HG03135 (cell line): ENCODE results near the gene INPP5F.
A peak's percentile ranks its signal among the peaks of the same experiment; 100 is the strongest.
"Not testable (repeated sequence)": the region's sequence is repeated elsewhere in the genome, so short reads cannot be mapped to it uniquely, and the experiment has no call there.

Source experiments
- ATAC-seq: cut with Tn5 transposase; IDR thresholded peaks from one replicate; pipeline ENCODE4 v1.9.1; 2021; ENCODE audit warnings: mild to moderate bottlenecking, moderate library complexity; ENCODE audit not compliant: unreplicated experiment

INPP5F gene

GRCh38 chr10:119703903-119704508, 21.8 kb upstream of the INPP5F start:
- ATAC-seq, result no peak

- peak; percentile 45 for ATAC-seq
Observed at GRCh38 chr10:119705434-119705831, 20.4 kb upstream of the INPP5F start.

GRCh38 chr10:119706521-119707278, 19.1 kb upstream of the INPP5F start:
- ATAC-seq, result no peak

- ATAC-seq, result not testable (repeated sequence)
Observed at GRCh38 chr10:119707331-119707730, 18.5 kb upstream of the INPP5F start.

GRCh38 chr10:119710935-119711334, 14.9 kb upstream of the INPP5F start:
- not testable (repeated sequence) for ATAC-seq

- ATAC-seq, result no peak
Observed at GRCh38 chr10:119713744-119714483, 11.9 kb upstream of the INPP5F start.

GRCh38 chr10:119714484-119714816, 11.4 kb upstream of the INPP5F start:
- no peak for ATAC-seq

- ATAC-seq, result no peak
Observed at GRCh38 chr10:119715628-119716505, 10.0 kb upstream of the INPP5F start.

GRCh38 chr10:119723161-119723560, 2.7 kb upstream of the INPP5F start:
- ATAC-seq, result no peak

GRCh38 chr10:119723624-119724023, 2.2 kb upstream of the INPP5F start:
- no peak for ATAC-seq

- ATAC-seq, result peak; percentile 26
Observed at GRCh38 chr10:119724593-119725516, 995 bp upstream of the INPP5F start.

- no peak for ATAC-seq
Observed at GRCh38 chr10:119725517-119725827, 378 bp upstream of the INPP5F start.

GRCh38 chr10:119726676-119727261, 919 bp downstream of the INPP5F start:
- no peak for ATAC-seq

GRCh38 chr10:119728172-119728800, 2.4 kb downstream of the INPP5F start:
- ATAC-seq, result no peak

- ATAC-seq, result no peak
Observed at GRCh38 chr10:119734396-119735332, 8.8 kb downstream of the INPP5F start.

- no peak for ATAC-seq
Observed at GRCh38 chr10:119735451-119735850, 9.6 kb downstream of the INPP5F start.

- ATAC-seq, result no peak
Observed at GRCh38 chr10:119736220-119736619, 10.4 kb downstream of the INPP5F start.

GRCh38 chr10:119737039-119737663, 11.3 kb downstream of the INPP5F start:
- no peak for ATAC-seq
